CD4-positive, alpha-beta memory T cell (primary cell): ENCODE results near the gene CRYL1. TPM values are rescaled to one million over a fixed set of nuclear protein-coding genes. Genes with fewer than 3 reads are reported as not detected.

Experiments
- CTCF ChIA-PET: fragments of 350-600 bp; sonication (Branson Sonifier 250); formaldehyde crosslinking; loops from one replicate; lab custom pipeline; 2021; ENCODE audit warnings: inconsistent platforms; ENCODE audit not compliant: partially characterized antibody; lab: Charles Lee
- POLR2A ChIA-PET: fragments of 350-600 bp; sonication (Branson Sonifier 250); formaldehyde crosslinking; loops from one replicate; lab custom pipeline; 2021; ENCODE audit not compliant: partially characterized antibody; lab: Charles Lee
- DNase-seq, 5 donors: peaks; one replicate each; pipeline versions ENCODE4 v3.0.0 to v3.0.0-alpha.2; 2020 to 2022; ENCODE audit warnings: mixed read lengths in 1 of 5
- H3K27ac ChIP-seq: one replicate; pipeline ENCODE4 v1.7.0; 2013; ENCODE audit warnings: low read depth, low read length
- H3K27me3 ChIP-seq: 2 replicates; pipeline ENCODE4 v1.7.0; 2013; ENCODE audit warnings: mild to moderate bottlenecking, low read length, moderate library complexity; ENCODE audit not compliant: insufficient read depth
- H3K36me3 ChIP-seq: 2 replicates; pipeline ENCODE4 v1.7.0; 2013; ENCODE audit warnings: mild to moderate bottlenecking, low read length, moderate library complexity; ENCODE audit not compliant: insufficient read depth
- H3K4me1 ChIP-seq: 2 replicates; pipeline ENCODE4 v1.7.0; 2013; ENCODE audit warnings: mild to moderate bottlenecking, low read length, moderate library complexity; ENCODE audit not compliant: insufficient read depth
- H3K4me3 ChIP-seq, 2 donors: one replicate each; pipeline ENCODE4 v1.7.0; 2013; ENCODE audit warnings: low read length in 2 of 2, mild to moderate bottlenecking in 1 of 2
- H3K9me3 ChIP-seq, 2 donors: one replicate each; pipeline ENCODE4 v1.7.0; 2013; ENCODE audit warnings: low read length in 2 of 2, control low read depth in 1 of 2; ENCODE audit not compliant: control insufficient read depth in 1 of 2
- H3K27ac Mint-ChIP-seq, 7 donors: one replicate each; pipeline ENCODE4 v1.8.0; 2020 to 2021; ENCODE audit warnings: mixed read lengths in 7 of 7, mild to moderate bottlenecking in 6 of 7, inconsistent platforms in 3 of 7, moderate library complexity in 3 of 7
- H3K27me3 Mint-ChIP-seq, 2 donors: one replicate each; pipeline ENCODE4 v1.8.0; 2020 to 2021; ENCODE audit warnings: mixed read lengths in 2 of 2
- H3K36me3 Mint-ChIP-seq, 2 donors: one replicate each; pipeline ENCODE4 v1.8.0; 2020 to 2021; ENCODE audit warnings: mixed read lengths in 2 of 2, inconsistent platforms in 1 of 2, mild to moderate bottlenecking in 1 of 2
- H3K4me1 Mint-ChIP-seq, 4 donors: one replicate each; pipeline ENCODE4 v1.8.0; 2020 to 2021; ENCODE audit warnings: mixed read lengths in 4 of 4, mild to moderate bottlenecking in 1 of 4
- H3K4me3 Mint-ChIP-seq, 8 donors: one replicate each; pipeline ENCODE4 v1.8.0; 2020 to 2021; ENCODE audit warnings: mixed read lengths in 8 of 8, mild to moderate bottlenecking in 7 of 8, moderate library complexity in 6 of 8, inconsistent platforms in 3 of 8
- H3K9me3 Mint-ChIP-seq, 8 donors: one replicate each; pipeline ENCODE4 v1.8.0; 2020 to 2021; ENCODE audit warnings: mixed read lengths in 8 of 8, mild to moderate bottlenecking in 5 of 8, inconsistent platforms in 3 of 8, moderate library complexity in 1 of 8
- intact Hi-C: fragments of 100-400 bp; cut with micrococcal nuclease; formaldehyde crosslinking; loops from one replicate; pipeline ENCODE4 v1.15.1; 2023
- polyA plus RNA-seq, 2 donors: library from polyadenylated mRNA; unstranded; fragments of 300-500 nt; fragmentation: Illumina TruSeq; gene quantifications; one replicate each; pipeline ENCODE4 v1.2.3, GENCODE V29; 2021
- total RNA-seq, 2 experiments: library from RNA; stranded (reverse); gene quantifications; one replicate each; pipeline ENCODE4 v1.2.3, GENCODE V29; 2021

The CRYL1 gene
- total and polyA plus RNA-seq, 4 experiments from 2014 or later: 18.1 to 59.1 (median 31.1) TPM

GRCh38 chr13:20411638-20412342 lies 113.9 kb downstream of the CRYL1 start:
- ChIA-PET POLR2A (interaction anchor here (1.0 to 2.4 kb wide), 3 partner anchors 9 to 70 kb away, joined by 3 to 13 read pairs (median 8); no protein-coding TSS in a partner anchor), CTCF (interaction anchor here (1.1 kb wide), 1 partner anchor 416 kb away, joined by 3 read pairs; no protein-coding TSS in a partner anchor)
- intact Hi-C loops: loop anchor here (1.0 kb wide), 1 partner anchor 65 kb away; no protein-coding TSS in a partner anchor
- Mint-ChIP-seq H3K4me1 (peaks cover 19 to 26% (median 23%) of the 10 kb centered on the region in 4 donors), H3K36me3 (peaks cover 0 to 8% of the 10 kb centered on the region in 2 donors), H3K27ac (peak overlapping the region; percentile 34 to 93 (median 83)), H3K27me3 (no peaks in the 10 kb centered on the region), H3K9me3 (no peaks in the 10 kb centered on the region), H3K4me3 (peak overlapping the region in 7 of 8 donors; percentile 26 to 77 (median 67))
- H3K36me3 ChIP-seq: no peaks in the 10 kb centered on the region
- no peaks in the 10 kb centered on the region for H3K9me3 ChIP-seq
- DNase-seq: peak; percentile 27 to 57 (median 40)
- H3K4me3 ChIP-seq: no peak overlapping the region
- H3K4me1 ChIP-seq: peaks cover 27% of the 10 kb centered on the region
- H3K27me3 ChIP-seq: no peaks in the 10 kb centered on the region
- peak overlapping the region; percentile 16 for H3K27ac ChIP-seq

GRCh38 chr13:20410726-20411125 lies 114.9 kb downstream of the CRYL1 start:
- Histone ChIP-seq H3K9me3 (no peaks in the 10 kb centered on the region), H3K27ac (no peak overlapping the region), H3K36me3 (no peaks in the 10 kb centered on the region), H3K4me1 (peaks cover 27% of the 10 kb centered on the region), H3K4me3 (no peak overlapping the region), H3K27me3 (no peaks in the 10 kb centered on the region)
- Mint-ChIP-seq H3K27ac (peak overlapping the region in 4 of 7 donors; percentile 34 to 77 (median 40)), H3K36me3 (peaks cover 0 to 17% of the 10 kb centered on the region in 2 donors), H3K9me3 (no peaks in the 10 kb centered on the region), H3K4me1 (peaks cover 19 to 26% (median 23%) of the 10 kb centered on the region in 4 donors), H3K27me3 (no peaks in the 10 kb centered on the region), H3K4me3 (peak overlapping the region in 1 of 8 donors; percentile 13)
- POLR2A ChIA-PET: interaction anchor here (2.1 to 2.4 kb wide), 2 partner anchors 10 to 65 kb away, joined by 8 to 13 read pairs; no protein-coding TSS in a partner anchor
- intact Hi-C loops: no loop called here
- DNase-seq: no peak
- CTCF ChIA-PET: no interaction called here

GRCh38 chr13:20408181-20408580 lies 117.5 kb downstream of the CRYL1 start:
- H3K4me1 ChIP-seq: peaks cover 27% of the 10 kb centered on the region
- H3K4me3 ChIP-seq: no peak overlapping the region
- Mint-ChIP-seq H3K4me1 (peaks cover 19 to 25% (median 21%) of the 10 kb centered on the region in 4 donors), H3K4me3 (no peak overlapping the region), H3K36me3 (peaks cover 1 to 27% of the 10 kb centered on the region in 2 donors), H3K27me3 (no peaks in the 10 kb centered on the region), H3K9me3 (no peaks in the 10 kb centered on the region), H3K27ac (peak overlapping the region in 1 of 7 donors; percentile 29)
- intact Hi-C loops: no loop called here
- H3K9me3 ChIP-seq: no peaks in the 10 kb centered on the region
- ChIA-PET CTCF (interaction anchor here (0.8 kb wide), 1 partner anchor 12 kb away, joined by 3 read pairs; no protein-coding TSS in a partner anchor), POLR2A (no interaction called here)
- no peak overlapping the region for H3K27ac ChIP-seq
- no peaks in the 10 kb centered on the region for H3K27me3 ChIP-seq
- no peak for DNase-seq
- H3K36me3 ChIP-seq: no peaks in the 10 kb centered on the region

- no peak overlapping the region for H3K27ac ChIP-seq
- Mint-ChIP-seq H3K27ac (peak overlapping the region in 1 of 7 donors; percentile 29), H3K36me3 (peaks cover 1 to 27% of the 10 kb centered on the region in 2 donors), H3K9me3 (no peaks in the 10 kb centered on the region), H3K4me3 (no peak overlapping the region), H3K4me1 (peaks cover 15 to 23% (median 17%) of the 10 kb centered on the region in 4 donors), H3K27me3 (no peaks in the 10 kb centered on the region)
- H3K4me3 ChIP-seq: no peak overlapping the region
- ChIA-PET POLR2A (no interaction called here), CTCF (interaction anchor here (0.8 kb wide), 1 partner anchor 13 kb away, joined by 3 read pairs; no protein-coding TSS in a partner anchor)
- H3K4me1 ChIP-seq: peaks cover 24% of the 10 kb centered on the region
- no peaks in the 10 kb centered on the region for H3K27me3 ChIP-seq
- DNase-seq: no peak
- H3K36me3 ChIP-seq: no peaks in the 10 kb centered on the region
- intact Hi-C loops: no loop called here
- no peaks in the 10 kb centered on the region for H3K9me3 ChIP-seq
Measured at GRCh38 chr13:20407759-20408158, 117.9 kb downstream of the CRYL1 start.

- ChIA-PET POLR2A (no interaction called here), CTCF (no interaction called here)
- no peak overlapping the region for H3K27ac ChIP-seq
- peaks cover 0 to 16% (median 2%) of the 10 kb centered on the region in 4 donors for H3K4me1 Mint-ChIP-seq
- no peaks in the 10 kb centered on the region for H3K27me3 ChIP-seq
- no peaks in the 10 kb centered on the region for H3K9me3 ChIP-seq
- H3K27ac Mint-ChIP-seq: no peak overlapping the region
- H3K9me3 Mint-ChIP-seq: no peaks in the 10 kb centered on the region
- no peak overlapping the region for H3K4me3 Mint-ChIP-seq
- no peak overlapping the region for H3K4me3 ChIP-seq
- peaks cover 3% of the 10 kb centered on the region for H3K4me1 ChIP-seq
- H3K36me3 Mint-ChIP-seq: peaks cover 1 to 27% of the 10 kb centered on the region in 2 donors
- H3K27me3 Mint-ChIP-seq: no peaks in the 10 kb centered on the region
- DNase-seq: no peak
- no peaks in the 10 kb centered on the region for H3K36me3 ChIP-seq
- intact Hi-C loops: no loop called here
Measured at GRCh38 chr13:20405691-20406090, 120.0 kb downstream of the CRYL1 start.

- H3K4me3 ChIP-seq: no peak overlapping the region
- Mint-ChIP-seq H3K4me3 (no peak overlapping the region), H3K4me1 (peaks cover 0 to 15% (median 3%) of the 10 kb centered on the region in 4 donors), H3K36me3 (peaks cover 1 to 27% of the 10 kb centered on the region in 2 donors), H3K27me3 (no peaks in the 10 kb centered on the region), H3K27ac (no peak overlapping the region), H3K9me3 (no peaks in the 10 kb centered on the region)
- H3K36me3 ChIP-seq: no peaks in the 10 kb centered on the region
- H3K27ac ChIP-seq: no peak overlapping the region
- H3K4me1 ChIP-seq: no peaks in the 10 kb centered on the region
- no peak for DNase-seq
- H3K27me3 ChIP-seq: no peaks in the 10 kb centered on the region
- intact Hi-C loops: no loop called here
- no peaks in the 10 kb centered on the region for H3K9me3 ChIP-seq
- ChIA-PET CTCF (no interaction called here), POLR2A (no interaction called here)
Measured at GRCh38 chr13:20404488-20405222, 121.0 kb downstream of the CRYL1 start.

GRCh38 chr13:20403826-20404225 lies 121.8 kb downstream of the CRYL1 start:
- H3K4me3 Mint-ChIP-seq: no peak overlapping the region
- H3K9me3 ChIP-seq: no peaks in the 10 kb centered on the region
- no peak for DNase-seq
- H3K27me3 ChIP-seq: no peaks in the 10 kb centered on the region
- H3K9me3 Mint-ChIP-seq: no peaks in the 10 kb centered on the region
- H3K36me3 Mint-ChIP-seq: peaks cover 1 to 27% of the 10 kb centered on the region in 2 donors
- no peaks in the 10 kb centered on the region for H3K27me3 Mint-ChIP-seq
- no peak overlapping the region for H3K4me3 ChIP-seq
- H3K36me3 ChIP-seq: no peaks in the 10 kb centered on the region
- H3K27ac Mint-ChIP-seq: no peak overlapping the region
- H3K27ac ChIP-seq: no peak overlapping the region
- no peaks in the 10 kb centered on the region for H3K4me1 ChIP-seq
- intact Hi-C loops: no loop called here
- ChIA-PET POLR2A (no interaction called here), CTCF (no interaction called here)
- peaks cover 0 to 15% (median 3%) of the 10 kb centered on the region in 4 donors for H3K4me1 Mint-ChIP-seq
